Lower lobe of right lung (tissue), 2 donors: ENCODE data around the gene BIN1. TPM values are rescaled to one million over a fixed set of nuclear protein-coding genes. Genes with fewer than 3 reads are reported as not detected.

Source experiments
- ATAC-seq, 2 donors: fragments of 200-7000 bp; cut with Tn5 transposase; one replicate each; pipeline ENCODE4 v1.9.1; 2020 to 2022; ENCODE audit warnings: mild to moderate bottlenecking in 2 of 2, moderate library complexity in 2 of 2
- DNase-seq: peaks from one replicate; pipeline ENCODE4 v3.0.0-alpha.2; 2020
- H3K27ac ChIP-seq: fragments of 200-600 bp; one replicate; pipeline ENCODE4 v1.8.0; 2022
- H3K27me3 ChIP-seq: fragments of 200-600 bp; one replicate; pipeline ENCODE4 v1.8.0; 2022; ENCODE audit warnings: low read depth
- H3K36me3 ChIP-seq: fragments of 200-600 bp; one replicate; pipeline ENCODE4 v1.8.0; 2022; ENCODE audit warnings: mild to moderate bottlenecking
- H3K4me1 ChIP-seq: fragments of 200-600 bp; one replicate; pipeline ENCODE4 v1.8.0; 2022
- H3K4me3 ChIP-seq: fragments of 200-600 bp; one replicate; pipeline ENCODE4 v1.8.0; 2022; ENCODE audit warnings: mild to moderate bottlenecking
- H3K9me3 ChIP-seq: fragments of 200-600 bp; one replicate; pipeline ENCODE4 v1.8.0; 2022
- intact Hi-C: fragments of 100-400 bp; cut with DNase I; formaldehyde crosslinking; loops from one replicate; pipeline ENCODE4 v1.11.0; 2022
- total RNA-seq: library from RNA; stranded (reverse); fragmentation: NEBNext Ultra II Directional; extraction: Animal tissue kit (Norgen Biotek cat#: 25700); gene quantifications from one replicate; pipeline ENCODE4 v1.2.1, GENCODE V29; 2021
- TF ChIP-seq, protein P1 (sequence below): fragments of 200-600 bp; IDR thresholded peaks from one replicate; pipeline ENCODE4 v1.8.0; 2022; ENCODE audit warnings: antibody characterized with exemption, mild to moderate bottlenecking
- donor health status: DM: no; HTN: yes; CAD: no; lungs with severe emphysema.

The BIN1 gene
- total RNA-seq, 1 donor from 2014 or later, result 33.9 TPM

DNA sequence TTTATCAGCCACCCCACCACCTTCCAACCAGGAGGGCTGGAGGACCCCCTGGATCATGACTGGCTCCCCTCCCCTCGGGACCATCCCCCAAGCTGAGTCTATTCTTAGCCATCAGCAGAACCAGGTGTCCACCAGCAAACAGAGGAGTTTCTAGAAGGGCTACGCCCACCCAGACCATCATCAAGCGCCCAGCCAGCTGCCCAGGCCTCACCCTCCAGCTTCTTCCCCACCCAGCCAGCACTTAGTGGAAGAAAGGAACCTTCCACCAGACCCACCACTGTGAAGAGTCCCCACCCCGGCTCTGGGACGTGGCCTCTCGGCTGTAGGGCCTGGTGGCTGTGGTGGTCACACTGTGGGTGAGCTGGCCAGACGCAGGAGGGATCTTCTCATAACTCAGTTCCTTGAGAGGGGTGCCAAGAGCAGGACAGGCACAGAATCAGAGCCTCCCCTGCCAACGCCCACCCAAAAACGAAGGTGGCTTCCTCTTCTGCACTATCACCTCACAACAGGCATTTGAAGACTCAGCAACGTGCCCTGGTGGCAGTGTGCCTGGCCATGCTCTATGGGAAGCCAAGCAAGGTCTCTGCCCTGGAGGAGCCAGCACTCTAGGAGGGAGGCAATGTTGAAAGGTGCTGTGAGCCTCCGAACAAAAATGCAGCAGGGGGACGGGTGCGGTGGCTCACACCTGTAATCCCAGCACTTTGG is 19.0 kb downstream of the BIN1 start:
- no peaks in the 10 kb centered on the region for H3K36me3 ChIP-seq
- intact Hi-C loops, result no loop called here
- DNase-seq, result no peak
- peak overlapping the region; percentile 12 for H3K27ac ChIP-seq
- ATAC-seq, result no peak
- H3K9me3 ChIP-seq, result no peaks in the 10 kb centered on the region
- peaks cover 51% of the 10 kb centered on the region for H3K4me1 ChIP-seq
- no peak overlapping the region for H3K4me3 ChIP-seq
- H3K27me3 ChIP-seq, result no peaks in the 10 kb centered on the region
- TF ChIP-seq, protein P1, sequence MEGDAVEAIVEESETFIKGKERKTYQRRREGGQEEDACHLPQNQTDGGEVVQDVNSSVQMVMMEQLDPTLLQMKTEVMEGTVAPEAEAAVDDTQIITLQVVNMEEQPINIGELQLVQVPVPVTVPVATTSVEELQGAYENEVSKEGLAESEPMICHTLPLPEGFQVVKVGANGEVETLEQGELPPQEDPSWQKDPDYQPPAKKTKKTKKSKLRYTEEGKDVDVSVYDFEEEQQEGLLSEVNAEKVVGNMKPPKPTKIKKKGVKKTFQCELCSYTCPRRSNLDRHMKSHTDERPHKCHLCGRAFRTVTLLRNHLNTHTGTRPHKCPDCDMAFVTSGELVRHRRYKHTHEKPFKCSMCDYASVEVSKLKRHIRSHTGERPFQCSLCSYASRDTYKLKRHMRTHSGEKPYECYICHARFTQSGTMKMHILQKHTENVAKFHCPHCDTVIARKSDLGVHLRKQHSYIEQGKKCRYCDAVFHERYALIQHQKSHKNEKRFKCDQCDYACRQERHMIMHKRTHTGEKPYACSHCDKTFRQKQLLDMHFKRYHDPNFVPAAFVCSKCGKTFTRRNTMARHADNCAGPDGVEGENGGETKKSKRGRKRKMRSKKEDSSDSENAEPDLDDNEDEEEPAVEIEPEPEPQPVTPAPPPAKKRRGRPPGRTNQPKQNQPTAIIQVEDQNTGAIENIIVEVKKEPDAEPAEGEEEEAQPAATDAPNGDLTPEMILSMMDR, result no peak

DNA sequence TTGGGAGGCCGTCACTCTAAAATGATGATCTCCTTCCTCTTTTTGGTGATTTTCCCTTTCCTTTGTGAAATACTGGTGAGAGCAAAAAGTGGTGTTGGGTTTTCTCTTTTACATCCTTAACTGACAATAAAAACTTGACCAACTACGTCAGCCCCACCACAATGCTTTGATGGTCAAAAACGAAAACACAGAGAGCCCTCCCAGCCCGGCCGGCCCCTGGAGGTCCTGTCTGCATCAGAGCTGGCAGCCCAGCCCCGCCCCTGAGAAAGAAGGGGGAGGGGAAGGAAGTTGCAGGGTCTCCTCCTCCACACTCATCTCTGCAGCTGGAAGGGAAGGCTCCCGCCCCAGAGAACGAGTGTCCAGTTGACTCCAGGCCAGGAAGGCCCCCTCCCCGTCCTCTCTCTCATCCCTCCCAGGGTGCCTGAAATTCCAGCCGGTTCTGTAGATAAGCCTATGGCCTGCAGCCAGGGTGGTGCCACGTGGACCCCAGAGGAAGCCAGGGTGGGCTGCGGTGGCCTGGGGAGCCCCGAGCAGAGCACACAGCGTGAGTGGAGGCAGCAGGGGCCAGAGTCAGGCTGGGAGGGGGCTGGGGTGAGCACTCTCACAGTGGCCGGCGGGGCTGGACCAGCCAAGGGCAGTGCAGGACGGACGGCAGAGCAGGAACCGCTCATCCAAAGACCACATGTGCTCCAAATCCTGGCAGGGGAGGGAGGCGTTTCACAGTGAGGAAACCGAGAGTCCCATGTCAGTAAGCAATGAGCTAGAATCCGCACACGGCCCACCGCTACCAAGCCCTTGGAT is 19.8 kb downstream of the BIN1 start:
- H3K4me1 ChIP-seq, result peaks cover 59% of the 10 kb centered on the region
- peak overlapping the region; percentile 20 for H3K4me3 ChIP-seq
- no peak for DNase-seq
- H3K36me3 ChIP-seq, result no peaks in the 10 kb centered on the region
- intact Hi-C loops, result no loop called here
- no peaks in the 10 kb centered on the region for H3K27me3 ChIP-seq
- peak in 1 of 2 donors; percentile 2 for ATAC-seq
- no peaks in the 10 kb centered on the region for H3K9me3 ChIP-seq
- TF ChIP-seq, protein P1, result no peak
- peak overlapping the region; percentile 83 for H3K27ac ChIP-seq

DNA sequence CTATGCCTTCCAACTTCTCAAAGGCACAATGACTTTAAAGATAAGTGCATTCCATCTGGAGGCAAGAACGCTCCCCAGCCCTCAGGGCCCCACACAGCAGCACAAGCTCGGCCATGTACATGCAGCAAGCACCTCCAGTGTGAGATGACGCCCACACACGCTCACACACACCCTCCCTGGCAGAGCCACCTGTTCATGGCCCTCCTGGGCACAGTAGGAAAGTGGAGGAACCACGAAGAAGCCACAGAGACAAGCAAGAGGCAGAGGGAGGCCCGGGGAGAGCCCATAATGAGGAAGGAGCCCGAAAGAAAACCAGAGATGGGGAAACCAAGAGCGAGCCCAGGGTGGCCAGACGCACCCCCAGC is 21.7 kb downstream of the BIN1 start:
- TF ChIP-seq, protein P1, result no peak
- H3K9me3 ChIP-seq, result no peaks in the 10 kb centered on the region
- DNase-seq (peak; percentile 83), ATAC-seq (peak; percentile 74 to 76)
- H3K27ac ChIP-seq, result peak overlapping the region; percentile 83
- intact Hi-C loops, result no loop called here
- H3K36me3 ChIP-seq, result no peaks in the 10 kb centered on the region
- H3K4me3 ChIP-seq, result no peak overlapping the region
- no peaks in the 10 kb centered on the region for H3K27me3 ChIP-seq
- peaks cover 76% of the 10 kb centered on the region for H3K4me1 ChIP-seq

DNA sequence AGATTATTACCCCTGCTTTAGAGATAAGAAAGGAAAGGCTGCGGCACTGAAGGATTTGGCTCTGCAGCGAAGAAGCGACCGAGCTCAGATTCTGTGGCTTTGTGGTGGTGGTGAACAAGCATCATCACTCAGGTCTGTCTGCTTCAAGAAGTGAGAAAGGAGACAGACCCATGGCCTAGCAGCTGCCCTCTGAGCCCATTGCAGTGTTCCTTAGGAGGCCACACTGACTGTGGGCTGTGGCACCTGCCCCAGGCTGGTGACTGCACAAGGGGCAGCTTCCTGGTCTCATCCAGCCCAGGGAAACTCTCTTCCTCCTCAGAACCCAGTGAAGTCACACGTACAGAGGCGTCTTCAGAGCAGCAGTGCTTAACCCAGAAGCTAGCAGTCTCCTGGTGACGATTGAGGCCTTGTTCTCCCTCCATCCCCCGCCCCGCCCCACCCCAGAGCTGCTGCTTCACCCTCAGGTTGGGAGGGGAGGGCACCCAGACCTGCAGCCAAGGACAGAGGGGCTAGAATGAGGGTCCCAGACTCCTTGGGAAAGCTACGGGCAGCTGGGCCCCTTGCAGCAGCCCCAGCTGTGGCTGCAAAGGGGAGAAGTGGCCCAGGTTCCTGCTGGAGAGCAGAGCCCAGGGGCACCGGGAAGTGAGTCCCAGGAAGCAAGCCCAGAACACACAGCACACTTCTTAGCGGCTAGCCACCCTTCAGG is 22.2 kb downstream of the BIN1 start:
- peak; percentile 10 to 11 for ATAC-seq
- no peak overlapping the region for H3K4me3 ChIP-seq
- no peaks in the 10 kb centered on the region for H3K27me3 ChIP-seq
- H3K9me3 ChIP-seq, result no peaks in the 10 kb centered on the region
- DNase-seq, result no peak
- intact Hi-C loops, result no loop called here
- peaks cover 82% of the 10 kb centered on the region for H3K4me1 ChIP-seq
- no peaks in the 10 kb centered on the region for H3K36me3 ChIP-seq
- TF ChIP-seq, protein P1, result no peak
- peak overlapping the region; percentile 83 for H3K27ac ChIP-seq

DNA sequence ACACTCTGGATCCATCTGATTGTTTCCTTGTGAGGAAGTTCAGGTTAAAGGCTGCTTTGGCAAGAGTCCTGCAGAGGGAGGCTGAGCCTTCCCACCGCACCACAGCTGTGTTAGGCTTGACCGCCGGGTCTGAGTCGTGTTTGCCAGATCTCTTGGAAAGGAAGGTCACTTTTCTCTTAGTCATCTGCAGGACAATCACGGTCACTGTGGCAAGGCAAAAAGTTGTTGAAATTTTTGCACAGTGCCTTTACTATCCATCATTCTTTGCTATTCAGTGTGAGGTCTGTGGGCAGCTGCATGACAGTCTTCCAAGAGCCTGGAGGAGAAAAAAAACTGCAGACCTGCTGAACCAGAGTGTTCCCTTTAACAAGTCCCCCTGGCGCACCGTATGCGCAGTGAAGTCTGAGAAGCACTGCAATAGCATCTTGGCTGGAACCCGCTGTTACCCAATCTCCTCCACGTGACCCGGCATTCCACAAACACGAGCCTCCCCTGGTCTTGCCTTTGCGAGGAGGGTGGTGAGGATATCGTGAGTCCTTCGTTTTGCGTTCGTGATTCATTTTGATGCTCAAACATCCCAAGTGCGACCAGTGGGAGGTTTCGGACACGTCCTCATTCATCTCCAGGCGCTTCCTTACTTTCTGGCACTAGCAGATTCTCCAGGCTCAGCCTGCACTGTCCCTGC is 23.0 kb downstream of the BIN1 start:
- intact Hi-C loops, result no loop called here
- H3K4me3 ChIP-seq, result no peak overlapping the region
- no peaks in the 10 kb centered on the region for H3K27me3 ChIP-seq
- peaks cover 87% of the 10 kb centered on the region for H3K4me1 ChIP-seq
- ATAC-seq (peak; percentile 70), DNase-seq (peak; percentile 87)
- peak overlapping the region; percentile 83 for H3K27ac ChIP-seq
- TF ChIP-seq, protein P1, result peak; percentile 23
- no peaks in the 10 kb centered on the region for H3K36me3 ChIP-seq
- no peaks in the 10 kb centered on the region for H3K9me3 ChIP-seq
